Body of pancreas (tissue), 4 donors: ENCODE measurements around the gene FBXL7.

ENCODE experiments used
- CTCF ChIP-seq, 7 experiments: fragments of 450-650 bp in 4 of 7; fragments of 200-600 bp in 3 of 7; sonication (generic) in 3 of 7; IDR thresholded peaks; one replicate each; pipeline ENCODE4 v1.5.1; 2016 to 2019; ENCODE audit warnings: antibody characterized with exemption in 7 of 7
- POLR2A ChIP-seq, 3 donors: fragments of 450-650 bp; IDR thresholded peaks; one replicate each; pipeline ENCODE4 v1.6.1; 2016; ENCODE audit warnings: antibody characterized with exemption in 3 of 3, mild to moderate bottlenecking in 2 of 3

GRCh38 chr5:15535938-15536337 lies 36.0 kb downstream of the FBXL7 start:
- TF ChIP-seq CTCF (IDR thresholded peaks at IDR 0.05) (no peak), POLR2A (IDR thresholded peaks at IDR 0.05) (no peak)
